DOHH2 (cell line): ENCODE measurements around the gene CRLF2.

Source experiments
- EZH2phosphoT487 ChIP-seq: fragments of 200-600 bp; sonication (generic); IDR thresholded peaks from 2 replicates; pipeline ENCODE4 v1.6.1; 2017; ENCODE audit warnings: borderline replicate concordance, mild to moderate bottlenecking, antibody characterized with exemption, low read length, moderate library complexity, mixed read lengths
- TF ChIP-seq, protein P1 (sequence below): fragments of 200-600 bp; sonication (generic); IDR thresholded peaks from one replicate; pipeline ENCODE4 v1.5.1; 2014; ENCODE audit warnings: antibody characterized with exemption, mild to moderate bottlenecking, low read depth, low read length; ENCODE audit not compliant: poor library complexity, severe bottlenecking

- TF ChIP-seq, protein P1, sequence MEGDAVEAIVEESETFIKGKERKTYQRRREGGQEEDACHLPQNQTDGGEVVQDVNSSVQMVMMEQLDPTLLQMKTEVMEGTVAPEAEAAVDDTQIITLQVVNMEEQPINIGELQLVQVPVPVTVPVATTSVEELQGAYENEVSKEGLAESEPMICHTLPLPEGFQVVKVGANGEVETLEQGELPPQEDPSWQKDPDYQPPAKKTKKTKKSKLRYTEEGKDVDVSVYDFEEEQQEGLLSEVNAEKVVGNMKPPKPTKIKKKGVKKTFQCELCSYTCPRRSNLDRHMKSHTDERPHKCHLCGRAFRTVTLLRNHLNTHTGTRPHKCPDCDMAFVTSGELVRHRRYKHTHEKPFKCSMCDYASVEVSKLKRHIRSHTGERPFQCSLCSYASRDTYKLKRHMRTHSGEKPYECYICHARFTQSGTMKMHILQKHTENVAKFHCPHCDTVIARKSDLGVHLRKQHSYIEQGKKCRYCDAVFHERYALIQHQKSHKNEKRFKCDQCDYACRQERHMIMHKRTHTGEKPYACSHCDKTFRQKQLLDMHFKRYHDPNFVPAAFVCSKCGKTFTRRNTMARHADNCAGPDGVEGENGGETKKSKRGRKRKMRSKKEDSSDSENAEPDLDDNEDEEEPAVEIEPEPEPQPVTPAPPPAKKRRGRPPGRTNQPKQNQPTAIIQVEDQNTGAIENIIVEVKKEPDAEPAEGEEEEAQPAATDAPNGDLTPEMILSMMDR, result no peak
- no peak for TF ChIP-seq EZH2phosphoT487
These were observed 61.7 kb downstream of the CRLF2 start for GRCh38 chrX:1150569-1151347.
